Measurements from ENCODE around the gene GRID2IP. TPM values are rescaled to one million over a fixed set of nuclear protein-coding genes. Genes with fewer than 3 reads are reported as not detected.

Gene GRID2IP
- total RNA-seq, 1 experiment from 2014 or later, result 0.28 TPM

Other genes with a start within 250 kb of the GRID2IP start
- gene FAM220A, start 202.5 kb downstream of the GRID2IP start, total RNA-seq (2014; rRNA removed; shearing (Covaris generic)), result 30.1 and 38.5 TPM in 2 replicates
- 85.6 and 87.0 TPM in 2 replicates for gene RAC1, start 176.9 kb downstream of the GRID2IP start, total RNA-seq (2014; rRNA removed; shearing (Covaris generic))
- 38.2 and 40.6 TPM in 2 replicates for gene DAGLB, start 103.5 kb downstream of the GRID2IP start, total RNA-seq (2014; rRNA removed; shearing (Covaris generic))
- 60.9 and 64.1 TPM in 2 replicates for gene KDELR2, start 67.3 kb downstream of the GRID2IP start, total RNA-seq (2014; rRNA removed; shearing (Covaris generic))
- gene ZDHHC4, start 26.0 kb upstream of the GRID2IP start, total RNA-seq (2014; rRNA removed; shearing (Covaris generic)), result 54.8 and 63.2 TPM in 2 replicates
- gene INTS15, start 38.6 kb upstream of the GRID2IP start, total RNA-seq (2014; rRNA removed; shearing (Covaris generic)), result 24.7 and 30.7 TPM in 2 replicates
- 6.4 and 6.5 TPM in 2 replicates for gene ZNF853, start 64.1 kb upstream of the GRID2IP start, total RNA-seq (2014; rRNA removed; shearing (Covaris generic))
- gene ZNF316, start 85.9 kb upstream of the GRID2IP start, total RNA-seq (2014; rRNA removed; shearing (Covaris generic)), result 7.6 and 10.0 TPM in 2 replicates
- 13.8 and 16.7 TPM in 2 replicates for gene ZNF12, start 155.5 kb upstream of the GRID2IP start, total RNA-seq (2014; rRNA removed; shearing (Covaris generic))
- 0.31 and 0.37 TPM in 2 replicates for gene RSPH10B2, start 202.6 kb upstream of the GRID2IP start, total RNA-seq (2014; rRNA removed; shearing (Covaris generic))